ENCODE measurements around the gene ZDHHC14. TPM values are rescaled to one million over a fixed set of nuclear protein-coding genes. Genes with fewer than 3 reads are reported as not detected.
A peak's percentile ranks its signal among the peaks of the same experiment; 100 is the strongest.

ZDHHC14 gene
- total and polyA plus RNA-seq, 12 donors, result 7.7 to 31.2 (median 15.2) TPM

DNA sequence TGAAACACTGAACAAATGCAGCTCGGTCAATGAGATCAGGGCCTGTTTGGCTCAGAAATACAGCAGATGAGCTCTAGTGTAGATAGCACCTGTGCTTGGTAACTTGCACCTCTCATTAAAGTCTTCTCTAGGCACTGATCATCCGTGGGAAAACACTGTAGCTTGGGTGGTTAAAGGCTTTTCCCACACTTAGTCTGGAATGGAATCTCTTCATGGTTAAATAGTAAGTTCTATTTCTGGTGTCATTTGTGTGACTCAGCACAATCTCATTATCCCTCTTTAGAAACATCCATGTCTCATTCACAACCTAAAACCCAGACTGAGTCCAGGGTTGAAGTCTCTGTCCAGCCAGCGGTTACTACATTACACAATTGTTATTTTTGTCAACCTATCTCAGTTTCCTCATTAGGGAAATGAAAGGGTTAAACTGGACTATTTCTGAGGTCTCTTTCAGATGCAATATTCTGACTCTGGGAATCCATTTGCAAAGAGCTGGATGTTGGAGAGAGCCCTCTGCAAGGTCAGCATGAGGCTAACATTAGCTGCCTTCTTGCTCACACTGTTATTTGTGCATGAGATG, 125.0 kb downstream of the ZDHHC14 start:
- intact Hi-C loops (cut with DNase I), result no loop called here
- 97% methylated on average over 3 of the region's 3 CpGs for WGBS, 2 donors

DNA sequence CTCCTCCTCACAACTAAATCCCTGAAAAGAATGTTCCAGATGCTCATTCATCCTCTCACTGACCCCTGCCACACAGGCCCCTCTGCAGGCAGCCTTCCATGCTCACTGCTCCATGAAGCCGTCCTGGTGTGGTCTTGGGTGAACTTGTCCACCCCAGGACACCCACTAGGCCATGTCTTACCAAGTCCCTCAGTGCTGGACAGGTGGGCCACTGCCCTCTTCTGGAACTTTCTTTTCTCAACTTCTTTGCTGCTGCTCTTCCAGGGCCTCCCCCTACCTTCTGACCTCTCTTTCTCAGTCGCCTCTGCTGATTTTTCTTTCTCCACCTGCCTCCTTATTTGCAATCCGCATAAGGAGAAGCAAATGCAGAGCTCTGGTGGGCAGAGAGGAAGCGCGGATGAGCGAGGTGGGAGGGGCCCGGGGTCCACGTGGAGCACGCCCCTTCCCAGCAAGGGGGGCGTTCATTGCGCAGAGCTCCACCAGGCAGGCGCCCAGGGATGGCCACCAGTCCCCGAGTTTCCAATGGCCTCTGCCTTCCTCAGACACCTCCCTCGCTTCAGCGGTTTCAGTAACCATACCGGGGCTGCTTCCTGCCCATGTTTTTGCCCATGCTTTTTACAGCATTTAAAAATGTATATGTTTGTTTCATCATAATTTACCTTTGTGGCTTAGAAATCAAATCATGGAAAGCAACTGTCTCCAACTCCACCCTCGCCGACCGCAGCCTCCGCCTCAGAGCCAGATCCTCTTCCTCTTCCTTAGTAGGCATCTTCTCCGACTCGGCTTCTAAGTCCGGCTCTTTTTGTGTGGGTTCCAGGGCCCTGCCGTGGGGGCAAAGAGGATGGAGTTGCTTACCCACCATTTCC, 129.6 kb downstream of the ZDHHC14 start:
- DNase-seq (no peak), ATAC-seq (no peak)
- H3K4me1 ChIP-seq, result peaks cover 0 to 8% (median 0%) of the 10 kb centered on the region in 9 donors
- intact Hi-C loops (cut with DNase I), result no loop called here
- peaks cover 0 to 13% (median 6%) of the 10 kb centered on the region in 11 donors for H3K9me3 ChIP-seq
- TF ChIP-seq CTCF (IDR thresholded peaks at IDR 0.05), result no peak
- H3K27me3 ChIP-seq, result no peaks in the 10 kb centered on the region
- peaks cover 0 to 6% (median 0%) of the 10 kb centered on the region in 9 donors for H3K36me3 ChIP-seq
- WGBS, 2 donors, result 89 to 90% methylated on average over 24 of the region's 24 CpGs
- no peak overlapping the region for H3K27ac ChIP-seq
- H3K4me3 ChIP-seq, result peak overlapping the region in 1 of 10 donors; percentile 34

More for the DNA sequence above, 125.0 kb downstream of the ZDHHC14 start:
- H3K36me3 ChIP-seq, result peaks cover 0 to 6% (median 0%) of the 10 kb centered on the region in 9 donors
- ATAC-seq, result no peak
- H3K27ac ChIP-seq, result no peak overlapping the region
- H3K9me3 ChIP-seq, result peaks cover 0 to 20% (median 7%) of the 10 kb centered on the region in 11 donors
- TF ChIP-seq CTCF (IDR thresholded peaks at IDR 0.05), result no peak
- H3K4me3 ChIP-seq, result no peak overlapping the region
- H3K4me1 ChIP-seq, result peaks cover 0 to 27% (median 15%) of the 10 kb centered on the region in 9 donors
- DNase-seq, result no peak
- no peaks in the 10 kb centered on the region for H3K27me3 ChIP-seq

- intact Hi-C loops (cut with DNase I), result no loop called here
- H3K36me3 ChIP-seq, result no peaks in the 10 kb centered on the region
- no peak for DNase-seq
- H3K27me3 ChIP-seq, result no peaks in the 10 kb centered on the region
- no peak overlapping the region for H3K27ac ChIP-seq
- peaks cover 0 to under 1% (median 0%) of the 10 kb centered on the region in 11 donors for H3K9me3 ChIP-seq
- TF ChIP-seq CTCF (IDR thresholded peaks at IDR 0.05), result no peak
- no peak for ATAC-seq
- H3K4me1 ChIP-seq, result peaks cover 0 to 8% (median 0%) of the 10 kb centered on the region in 9 donors
- WGBS, 2 donors, result 97 to 98% methylated on average over 16 of the region's 16 CpGs
- H3K4me3 ChIP-seq, result no peak overlapping the region
Measured at GRCh38 chr6:157511682-157512381, 130.8 kb downstream of the ZDHHC14 start.

GRCh38 chr6:157512382-157512682, 131.3 kb downstream of the ZDHHC14 start:
- TF ChIP-seq CTCF (IDR thresholded peaks at IDR 0.05), result no peak
- DNase-seq (no peak), ATAC-seq (no peak)
- no peak overlapping the region for H3K4me3 ChIP-seq
- peaks cover 0 to 8% (median 0%) of the 10 kb centered on the region in 9 donors for H3K4me1 ChIP-seq
- no peaks in the 10 kb centered on the region for H3K36me3 ChIP-seq
- no peaks in the 10 kb centered on the region for H3K27me3 ChIP-seq
- no peaks in the 10 kb centered on the region for H3K9me3 ChIP-seq
- no peak overlapping the region for H3K27ac ChIP-seq
- 93 to 94% methylated on average over 5 of the region's 5 CpGs for WGBS, 2 donors
- intact Hi-C loops (cut with DNase I), result no loop called here

Measured in heart right ventricle (tissue), 16 donors.